Spleen (tissue), 11 donors: Measurements from ENCODE around the gene YIPF2. TPM values are rescaled to one million over a fixed set of nuclear protein-coding genes. Genes with fewer than 3 reads are reported as not detected.
A peak's percentile ranks its signal among the peaks of the same experiment; 100 is the strongest.
"Not testable (repeated sequence)": the region's sequence is repeated elsewhere in the genome, so short reads cannot be mapped to it uniquely, and the experiment has no call there.

Source experiments
- DNase-seq: peaks from one replicate; pipeline ENCODE4 v3.0.0-alpha.2; 2020
- H3K27ac ChIP-seq, 8 donors: fragments of 200-600 bp; sonication (generic) in 7 of 8; 1 replicate in 4 of 8; 2 replicates in 4 of 8; pipeline versions ENCODE4 v1.5.0 to v1.8.0; 2016 to 2021; ENCODE audit warnings: inconsistent platforms in 4 of 8, mild to moderate bottlenecking in 4 of 8, moderate library complexity in 1 of 8
- H3K27me3 ChIP-seq, 7 donors: fragments of 200-600 bp; sonication (generic) in 6 of 7; replicated peaks in 1 of 7; 1 replicate in 4 of 7; 2 replicates in 3 of 7; pipeline versions ENCODE4 v1.5.0 to v1.8.0; 2016 to 2021; ENCODE audit warnings: inconsistent platforms in 3 of 7, mild to moderate bottlenecking in 1 of 7
- H3K36me3 ChIP-seq, 6 donors: fragments of 200-600 bp; sonication (generic) in 5 of 6; 1 replicate in 4 of 6; 2 replicates in 2 of 6; pipeline versions ENCODE4 v1.5.0 to v1.8.0; 2016 to 2021; ENCODE audit warnings: inconsistent platforms in 2 of 6
- H3K4me1 ChIP-seq, 6 donors: fragments of 200-600 bp; sonication (generic) in 5 of 6; 1 replicate in 3 of 6; 2 replicates in 3 of 6; pipeline versions ENCODE4 v1.5.0 to v1.8.0; 2016 to 2021; ENCODE audit warnings: inconsistent platforms in 3 of 6
- H3K4me3 ChIP-seq, 8 donors: fragments of 200-600 bp; sonication (generic) in 7 of 8; 1 replicate in 4 of 8; 2 replicates in 4 of 8; pipeline versions ENCODE4 v1.5.0 to v1.8.0; 2016 to 2021; ENCODE audit warnings: inconsistent platforms in 4 of 8, mild to moderate bottlenecking in 4 of 8, moderate library complexity in 2 of 8
- H3K9me3 ChIP-seq, 8 donors: fragments of 200-600 bp; sonication (generic) in 7 of 8; 1 replicate in 4 of 8; 2 replicates in 4 of 8; pipeline versions ENCODE4 v1.5.0 to v1.8.0; 2016 to 2021; ENCODE audit warnings: inconsistent platforms in 4 of 8
- POLR2A ChIP-seq, 3 donors: fragments of 450-650 bp; IDR thresholded peaks; one replicate each; pipeline ENCODE4 v1.5.1; 2017; ENCODE audit warnings: antibody characterized with exemption in 3 of 3, mild to moderate bottlenecking in 1 of 3
- POLR2AphosphoS5 ChIP-seq, 3 donors: sonication (generic); formaldehyde crosslinking; IDR thresholded peaks; one replicate each; pipeline ENCODE4 v1.5.1; 2017; ENCODE audit warnings: antibody characterized with exemption in 3 of 3
- WGBS, 5 donors: extraction: QIAGEN DNeasy Blood & Tissue Kit in 3 of 5; methylation state at CpG; one replicate each; pipeline versions ENCODE4 v1.1.5 to v1.1.7; 2013 to 2018; 5-methylcytosine and 5-hydroxymethylcytosine counted together
- intact Hi-C: fragments of 100-400 bp; cut with DNase I; formaldehyde crosslinking; loops from one replicate; pipeline ENCODE4 v1.15.0; 2023; ENCODE audit warnings: low total_unique reads
- polyA plus RNA-seq, 3 donors: library from polyadenylated mRNA; stranded (reverse); fragments of 200-250 nt; gene quantifications; one replicate each; pipeline ENCODE4 v1.2.1, GENCODE V29; 2013
- total RNA-seq, 7 donors: library from RNA; depleted of rRNA in 3 of 7; stranded (reverse); fragments of >200 nt in 3 of 7; fragmentation: NEBNext Ultra II Directional in 4 of 7; extraction: Animal tissue kit (Norgen Biotek cat#: 25700) in 4 of 7; gene quantifications; one replicate each; pipeline versions ENCODE4 v1.1.0 to v1.2.1, GENCODE V29; 2016 to 2021
- TF ChIP-seq, protein P1 (sequence below), 11 experiments: fragments of 200-600 bp in 7 of 11; fragments of 450-650 bp in 4 of 11; sonication (generic) in 4 of 11; IDR thresholded peaks in 8 of 11; conservative IDR thresholded peaks in 3 of 11; 1 replicate in 7 of 11; 2 replicates in 4 of 11; pipeline versions ENCODE4 v1.4.0 to v1.8.0; 2016 to 2021; ENCODE audit warnings: antibody characterized with exemption in 11 of 11, inconsistent platforms in 4 of 11, mild to moderate bottlenecking in 1 of 11
- donor health status: healthy with polysubstance abuse.
- donor health status: DM: no; HTN: no; CAD: no; lungs with moderate emphysema.
- donor health status: DM: no; HTN: no; CAD: no.
- donor health status: Bipolar disorder and iron deficiency.
- donor health status: healthy.
- donor health status: DM: no; HTN: no; CAD: no.
- donor health status: DM: yes; HTN: yes; CAD: no.

The YIPF2 gene
- total and polyA plus RNA-seq, 10 donors = 12.5 to 42.3 (median 27.6) TPM

DNA sequence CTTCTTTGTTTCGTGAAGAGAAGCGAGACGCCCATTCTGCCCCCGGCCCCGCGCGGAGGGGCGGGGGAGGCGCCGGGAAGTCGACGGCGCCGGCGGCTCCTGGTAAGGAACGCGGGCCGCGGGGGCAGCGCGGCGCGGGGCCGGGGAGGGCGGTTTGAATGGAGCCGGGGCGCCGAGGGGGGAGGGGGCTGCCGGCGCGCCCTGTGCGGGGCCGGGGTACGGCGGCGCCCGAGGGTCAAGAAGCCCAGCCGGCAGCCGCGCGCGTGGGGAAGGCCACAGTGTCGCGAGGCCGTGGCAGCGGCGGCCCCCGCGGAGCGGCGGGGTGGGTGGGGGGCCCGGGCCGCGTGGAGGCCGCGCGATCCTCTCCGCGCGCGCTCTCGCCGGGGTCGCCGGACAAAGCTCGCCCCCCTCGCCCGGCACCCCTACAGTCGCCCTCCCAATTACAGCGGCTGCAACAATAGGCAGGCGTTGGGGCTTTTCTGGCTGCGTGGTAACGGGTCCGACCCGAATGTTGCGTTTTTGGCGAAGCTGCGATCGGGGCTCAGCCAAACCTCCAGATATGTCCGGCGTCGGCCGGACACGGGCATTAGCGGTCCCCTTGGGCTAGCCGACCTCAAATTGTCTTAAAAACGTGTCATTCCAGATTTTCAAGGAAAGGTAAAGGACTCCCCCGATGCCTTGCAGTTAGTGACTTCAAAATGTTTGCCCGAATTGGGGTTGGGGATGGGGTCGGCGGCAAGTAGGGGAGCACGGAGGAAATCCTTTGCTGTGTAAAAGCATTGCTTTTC is 32.8 kb upstream of the YIPF2 start:
- 1 to 2% (median 1%) methylated on average over 28 to 92 of the region's 92 CpGs for WGBS, 5 donors

DNA sequence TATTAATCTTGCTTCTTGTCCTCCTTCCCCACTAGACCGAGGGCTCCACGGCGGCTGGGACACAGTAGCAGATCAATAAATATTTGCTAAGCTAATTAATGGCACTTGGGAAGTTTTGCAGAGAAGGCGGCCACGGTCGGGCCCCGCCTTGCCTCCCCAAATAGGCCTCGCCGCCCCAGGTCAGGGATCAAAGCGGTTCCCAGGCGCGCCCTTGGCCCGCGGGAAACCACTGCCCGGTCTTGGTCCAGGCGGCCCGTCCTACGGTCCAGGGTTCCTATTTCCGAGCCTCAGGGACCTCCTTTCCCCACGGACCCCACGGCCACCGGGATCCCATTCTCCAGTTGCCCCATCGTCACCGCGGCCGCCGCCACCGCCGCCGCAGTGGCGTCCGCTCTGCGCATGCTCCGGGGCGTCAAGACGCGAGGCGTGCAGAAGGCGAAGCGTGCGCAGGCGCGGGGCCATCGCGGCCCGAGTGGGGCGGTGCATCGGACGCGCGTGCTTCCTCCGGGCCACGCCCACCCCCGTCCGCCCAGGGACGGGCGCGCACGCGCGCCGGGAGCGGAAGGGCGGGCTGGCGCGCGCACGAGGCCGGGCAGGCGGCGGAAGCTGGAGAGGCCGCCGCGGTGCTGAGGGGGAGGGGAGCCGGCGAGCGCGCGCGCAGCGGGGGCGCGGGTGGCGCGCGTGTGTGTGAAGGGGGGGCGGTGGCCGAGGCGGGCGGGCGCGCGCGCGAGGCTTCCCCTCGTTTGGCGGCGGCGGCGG is 32.1 kb upstream of the YIPF2 start, which contains the start of gene SMARCA4:
Gene SMARCA4, plus strand, starts transcription at position 717 of the 759 bp plus-strand sequence. CDS start 23,122 bp downstream, outside the sequence.
- H3K4me3 ChIP-seq = peak within 1 kb of the TSS; percentile 60 to 92 (median 82)
- 0 to 1% (median 0%) methylated on average over 29 to 100 of the region's 100 CpGs for WGBS, 5 donors
- no peaks in the 10 kb centered on the region for H3K27me3 ChIP-seq
- peak; percentile 100 for DNase-seq
- peak within 1 kb of the TSS; percentile 90 to 97 (median 94) for H3K27ac ChIP-seq
- H3K36me3 ChIP-seq = no peaks in the 10 kb centered on the region
- peaks cover 21 to 54% (median 40%) of the 10 kb centered on the region in 6 donors for H3K4me1 ChIP-seq
- intact Hi-C loops = no loop called here
- TF ChIP-seq, protein P1, sequence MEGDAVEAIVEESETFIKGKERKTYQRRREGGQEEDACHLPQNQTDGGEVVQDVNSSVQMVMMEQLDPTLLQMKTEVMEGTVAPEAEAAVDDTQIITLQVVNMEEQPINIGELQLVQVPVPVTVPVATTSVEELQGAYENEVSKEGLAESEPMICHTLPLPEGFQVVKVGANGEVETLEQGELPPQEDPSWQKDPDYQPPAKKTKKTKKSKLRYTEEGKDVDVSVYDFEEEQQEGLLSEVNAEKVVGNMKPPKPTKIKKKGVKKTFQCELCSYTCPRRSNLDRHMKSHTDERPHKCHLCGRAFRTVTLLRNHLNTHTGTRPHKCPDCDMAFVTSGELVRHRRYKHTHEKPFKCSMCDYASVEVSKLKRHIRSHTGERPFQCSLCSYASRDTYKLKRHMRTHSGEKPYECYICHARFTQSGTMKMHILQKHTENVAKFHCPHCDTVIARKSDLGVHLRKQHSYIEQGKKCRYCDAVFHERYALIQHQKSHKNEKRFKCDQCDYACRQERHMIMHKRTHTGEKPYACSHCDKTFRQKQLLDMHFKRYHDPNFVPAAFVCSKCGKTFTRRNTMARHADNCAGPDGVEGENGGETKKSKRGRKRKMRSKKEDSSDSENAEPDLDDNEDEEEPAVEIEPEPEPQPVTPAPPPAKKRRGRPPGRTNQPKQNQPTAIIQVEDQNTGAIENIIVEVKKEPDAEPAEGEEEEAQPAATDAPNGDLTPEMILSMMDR (IDR thresholded peaks at IDR 0.05 in 8 of 11, conservative IDR thresholded peaks at IDR 0.05 in 3 of 11) = peak in 1 of 11 experiments; percentile 15
- peak; percentile 98 to 100 (median 99) for TF ChIP-seq POLR2AphosphoS5 (IDR thresholded peaks at IDR 0.05)
- TF ChIP-seq POLR2A (IDR thresholded peaks at IDR 0.05) = peak; percentile 65 to 81 (median 78)
- no peaks in the 10 kb centered on the region for H3K9me3 ChIP-seq

More for the DNA sequence above, 32.8 kb upstream of the YIPF2 start:
- H3K36me3 ChIP-seq = no peaks in the 10 kb centered on the region
- intact Hi-C loops = no loop called here
- no peak for DNase-seq
- TF ChIP-seq POLR2A (IDR thresholded peaks at IDR 0.05) = no peak
- no peak for TF ChIP-seq POLR2AphosphoS5 (IDR thresholded peaks at IDR 0.05)
- TF ChIP-seq, protein P1 (IDR thresholded peaks at IDR 0.05 in 8 of 11, conservative IDR thresholded peaks at IDR 0.05 in 3 of 11) = no peak
- no peaks in the 10 kb centered on the region for H3K9me3 ChIP-seq
- peak overlapping the region; percentile 50 to 92 (median 82) for H3K4me3 ChIP-seq
- peak overlapping the region; percentile 74 to 97 (median 94) for H3K27ac ChIP-seq
- H3K4me1 ChIP-seq = peaks cover 21 to 60% (median 41%) of the 10 kb centered on the region in 6 donors
- no peaks in the 10 kb centered on the region for H3K27me3 ChIP-seq

DNA sequence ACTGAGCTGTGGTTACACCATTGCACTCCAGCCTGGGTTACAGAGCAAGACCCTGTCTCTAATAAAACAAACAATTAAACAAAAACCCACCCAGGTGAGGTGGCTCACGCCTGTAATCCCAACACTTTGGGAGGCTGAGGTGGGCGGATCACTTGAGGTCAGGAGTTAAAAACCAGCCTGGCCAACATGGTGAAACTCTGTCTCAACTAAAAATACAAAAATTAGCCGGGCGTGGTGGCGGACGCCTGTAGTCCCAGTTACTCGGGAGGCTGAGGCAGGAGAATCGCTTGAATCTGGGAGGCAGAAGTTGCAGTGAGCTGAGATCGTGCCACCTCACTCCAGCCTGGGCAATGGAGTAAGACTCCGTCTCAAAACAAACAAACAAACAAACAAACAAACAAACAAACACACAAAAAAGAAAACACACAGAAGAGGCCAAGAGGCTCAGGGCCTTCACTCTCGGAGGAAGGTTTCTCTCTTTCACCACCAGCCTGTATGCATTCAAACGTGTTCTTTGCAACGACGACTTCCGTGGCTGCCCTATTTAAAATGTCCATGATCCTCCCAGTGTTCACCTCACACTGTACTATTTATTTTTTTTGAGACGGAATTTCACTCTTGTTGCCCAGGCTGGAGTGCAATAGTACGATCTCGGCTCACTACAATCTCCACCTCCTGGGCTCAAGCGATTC is 31.0 kb upstream of the YIPF2 start:
- intact Hi-C loops, DNase-seq, H3K9me3 ChIP-seq, H3K36me3 ChIP-seq, H3K27me3 ChIP-seq: not testable (repeated sequence)
- peak overlapping the region in 6 of 8 donors; percentile 93 to 97 (median 94) for H3K27ac ChIP-seq
- peaks cover 20 to 46% (median 38%) of the 10 kb centered on the region in 6 donors for H3K4me1 ChIP-seq
- H3K4me3 ChIP-seq = peak overlapping the region in 5 of 8 donors; percentile 60 to 92 (median 84)
- 95 to 96% (median 95%) methylated on average over 19 of the region's 19 CpGs for WGBS, 5 donors

DNA sequence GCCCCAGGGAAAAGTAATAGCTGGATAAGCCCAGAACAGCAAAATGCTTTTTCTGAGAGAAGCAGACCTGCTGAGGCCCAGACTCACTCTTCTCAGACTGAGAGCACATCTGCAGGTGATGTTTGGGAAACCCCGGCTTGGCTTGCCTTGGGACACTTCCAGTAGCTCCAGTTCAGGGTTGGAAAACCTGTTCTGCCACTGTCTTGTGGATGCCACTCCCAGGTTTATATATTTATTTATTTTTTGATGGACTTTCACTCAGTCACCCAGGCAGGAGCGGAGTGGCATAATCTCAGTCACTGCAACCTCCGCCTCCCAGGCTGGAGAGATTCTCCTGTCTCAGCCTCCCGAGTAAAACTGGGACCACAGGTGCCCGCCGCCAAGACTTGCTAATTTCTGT is 24.4 kb upstream of the YIPF2 start:
- H3K27ac ChIP-seq = no peak overlapping the region
- intact Hi-C loops = no loop called here

More for the DNA sequence above, 24.4 kb upstream of the YIPF2 start:
- 88 to 99% (median 97%) methylated on average over 6 of the region's 6 CpGs for WGBS, 5 donors
- DNase-seq = no peak
- Histone ChIP-seq H3K4me3 (no peak overlapping the region), H3K27me3 (no peaks in the 10 kb centered on the region), H3K9me3 (no peaks in the 10 kb centered on the region), H3K4me1 (peaks cover 0 to 7% (median 0%) of the 10 kb centered on the region in 6 donors), H3K36me3 (no peaks in the 10 kb centered on the region)
- no peak for TF ChIP-seq POLR2AphosphoS5 (IDR thresholded peaks at IDR 0.05)
